Calu3 (cell line): Measurements from ENCODE around the gene NFIL3. TPM values are rescaled to one million over a fixed set of nuclear protein-coding genes. Genes with fewer than 3 reads are reported as not detected.

Source experiments
- BruUV-seq: library from RNA; stranded (reverse); fragments of 400-500 nt; replicated peaks from 2 replicates; lab custom pipeline; 2021; lab: Mats Ljungman, UMichigan
- CTCF ChIA-PET: fragments of 300-600 bp; sonication (Branson Sonifier 250); formaldehyde crosslinking; loops from one replicate; lab custom pipeline; 2022; ENCODE audit warnings: antibody characterized with exemption; lab: Charles Lee
- DNase-seq: peaks from one replicate; pipeline ENCODE4 v3.0.0; 2022
- H3K27ac Mint-ChIP-seq: one replicate; pipeline ENCODE4 v1.8.0; 2022; ENCODE audit warnings: mixed read lengths; ENCODE audit not compliant: unreplicated experiment
- H3K27me3 Mint-ChIP-seq: one replicate; pipeline ENCODE4 v1.8.0; 2022; ENCODE audit warnings: mixed read lengths; ENCODE audit not compliant: unreplicated experiment
- H3K36me3 Mint-ChIP-seq: one replicate; pipeline ENCODE4 v1.8.0; 2022; ENCODE audit warnings: mild to moderate bottlenecking, moderate library complexity, mixed read lengths; ENCODE audit not compliant: insufficient read depth, unreplicated experiment
- H3K4me1 Mint-ChIP-seq: one replicate; pipeline ENCODE4 v1.8.0; 2022; ENCODE audit warnings: mild to moderate bottlenecking, low read depth, mixed read lengths; ENCODE audit not compliant: unreplicated experiment
- H3K4me3 Mint-ChIP-seq: one replicate; pipeline ENCODE4 v1.8.0; 2022; ENCODE audit warnings: mild to moderate bottlenecking, low read depth, moderate library complexity, mixed read lengths; ENCODE audit not compliant: unreplicated experiment
- H3K9me3 Mint-ChIP-seq: one replicate; pipeline ENCODE4 v1.8.0; 2022; ENCODE audit warnings: low read depth, mixed read lengths; ENCODE audit not compliant: unreplicated experiment
- intact Hi-C: fragments of 100-400 bp; cut with micrococcal nuclease; formaldehyde crosslinking; loops from one replicate; pipeline ENCODE4 v1.10.0; 2022; ENCODE audit not compliant: unreplicated experiment
- total RNA-seq: library from RNA; stranded (reverse); gene quantifications from 2 replicates; pipeline ENCODE4 v1.2.3, GENCODE V29; 2022
- TF ChIP-seq, protein P1 (sequence below): fragments of 200-600 bp; IDR thresholded peaks from one replicate; pipeline ENCODE4 v1.8.0; 2022; ENCODE audit warnings: antibody characterized with exemption; ENCODE audit not compliant: unreplicated experiment

Gene NFIL3
- total RNA-seq, 1 experiment from 2014 or later, result 13.3 TPM

DNA sequence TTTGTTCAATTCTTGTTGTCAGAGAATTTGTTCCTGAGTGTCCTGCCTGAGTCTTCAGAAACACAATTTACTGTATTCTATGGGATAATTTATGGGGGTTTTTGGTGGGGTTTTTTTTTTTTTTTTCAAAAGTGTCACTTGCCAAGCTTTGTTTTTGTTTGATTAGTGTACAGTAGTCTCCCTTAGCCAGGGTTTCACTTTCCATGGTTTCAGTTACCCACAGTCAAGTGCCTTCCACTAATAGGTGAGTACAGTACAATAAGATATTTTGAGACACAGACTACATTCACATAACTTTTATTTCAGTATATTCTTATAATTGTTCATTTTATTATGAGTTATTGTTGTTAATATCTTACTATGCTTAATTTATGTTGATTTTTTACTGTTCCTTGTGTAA is 36.9 kb downstream of the NFIL3 start:
- intact Hi-C loops, result no loop called here
- Mint-ChIP-seq H3K27me3 (no peaks in the 10 kb centered on the region), H3K27ac (no peak overlapping the region), H3K36me3 (no peaks in the 10 kb centered on the region), H3K9me3 (no peaks in the 10 kb centered on the region), H3K4me3 (no peak overlapping the region), H3K4me1 (peaks cover under 1% of the 10 kb centered on the region)
- DNase-seq, result no peak
- TF ChIP-seq, protein P1, sequence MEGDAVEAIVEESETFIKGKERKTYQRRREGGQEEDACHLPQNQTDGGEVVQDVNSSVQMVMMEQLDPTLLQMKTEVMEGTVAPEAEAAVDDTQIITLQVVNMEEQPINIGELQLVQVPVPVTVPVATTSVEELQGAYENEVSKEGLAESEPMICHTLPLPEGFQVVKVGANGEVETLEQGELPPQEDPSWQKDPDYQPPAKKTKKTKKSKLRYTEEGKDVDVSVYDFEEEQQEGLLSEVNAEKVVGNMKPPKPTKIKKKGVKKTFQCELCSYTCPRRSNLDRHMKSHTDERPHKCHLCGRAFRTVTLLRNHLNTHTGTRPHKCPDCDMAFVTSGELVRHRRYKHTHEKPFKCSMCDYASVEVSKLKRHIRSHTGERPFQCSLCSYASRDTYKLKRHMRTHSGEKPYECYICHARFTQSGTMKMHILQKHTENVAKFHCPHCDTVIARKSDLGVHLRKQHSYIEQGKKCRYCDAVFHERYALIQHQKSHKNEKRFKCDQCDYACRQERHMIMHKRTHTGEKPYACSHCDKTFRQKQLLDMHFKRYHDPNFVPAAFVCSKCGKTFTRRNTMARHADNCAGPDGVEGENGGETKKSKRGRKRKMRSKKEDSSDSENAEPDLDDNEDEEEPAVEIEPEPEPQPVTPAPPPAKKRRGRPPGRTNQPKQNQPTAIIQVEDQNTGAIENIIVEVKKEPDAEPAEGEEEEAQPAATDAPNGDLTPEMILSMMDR, result no peak
- CTCF ChIA-PET, result no interaction called here
- no TSS peak for BruUV-seq

DNA sequence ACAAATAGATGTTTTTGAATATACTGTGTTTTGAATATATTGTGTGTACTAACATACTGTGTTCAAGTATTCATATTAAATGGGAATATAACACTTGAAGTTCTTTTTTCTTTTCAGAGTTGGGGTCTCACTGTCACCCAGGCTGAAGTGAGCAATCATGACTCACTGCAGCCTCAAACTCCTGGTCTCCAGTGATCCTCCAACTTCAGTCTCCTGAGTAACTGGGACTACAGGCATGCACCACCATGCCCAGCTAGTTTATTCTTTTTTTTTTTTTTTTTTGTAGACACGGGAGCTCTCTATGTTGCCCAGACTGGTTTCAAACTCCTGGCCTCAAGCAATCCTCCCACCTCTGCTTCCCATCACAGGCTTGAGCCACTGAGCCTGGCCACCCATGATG is 38.7 kb downstream of the NFIL3 start:
- Mint-ChIP-seq H3K27ac (no peak overlapping the region), H3K9me3 (no peaks in the 10 kb centered on the region), H3K4me1 (no peaks in the 10 kb centered on the region), H3K27me3 (no peaks in the 10 kb centered on the region), H3K36me3 (no peaks in the 10 kb centered on the region), H3K4me3 (no peak overlapping the region)
- no peak for DNase-seq
- intact Hi-C loops, result no loop called here
- no TSS peak for BruUV-seq
- CTCF ChIA-PET, result interaction anchor here (0.6 kb wide), 1 partner anchor 39 kb away, joined by 3 read pairs; no protein-coding TSS in a partner anchor
- TF ChIP-seq, protein P1, result no peak

DNA sequence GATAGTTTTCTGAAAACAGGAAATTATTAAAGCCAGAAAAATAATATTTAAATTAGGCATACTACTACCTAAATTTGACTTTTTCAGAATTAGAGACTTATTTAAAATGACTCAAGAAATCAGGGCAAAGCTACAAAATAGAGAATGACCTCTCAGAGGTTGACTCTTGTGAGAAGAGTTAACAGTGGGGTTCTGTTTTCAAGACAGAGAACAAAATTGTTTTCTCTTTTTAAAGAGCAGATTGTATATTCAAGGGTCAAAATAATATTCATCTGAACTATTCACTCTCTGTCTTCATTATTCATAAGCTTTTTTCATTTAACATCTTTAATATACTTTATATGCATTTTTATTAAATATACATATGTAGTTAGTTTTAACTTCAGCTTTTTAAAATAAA is 40.1 kb downstream of the NFIL3 start:
- DNase-seq, result no peak
- H3K9me3 Mint-ChIP-seq, result no peaks in the 10 kb centered on the region
- intact Hi-C loops, result no loop called here
- H3K36me3 Mint-ChIP-seq, result no peaks in the 10 kb centered on the region
- no TSS peak for BruUV-seq
- H3K4me3 Mint-ChIP-seq, result no peak overlapping the region
- no peaks in the 10 kb centered on the region for H3K4me1 Mint-ChIP-seq
- TF ChIP-seq, protein P1, result no peak
- H3K27me3 Mint-ChIP-seq, result no peaks in the 10 kb centered on the region
- H3K27ac Mint-ChIP-seq, result no peak overlapping the region
- CTCF ChIA-PET, result no interaction called here

DNA sequence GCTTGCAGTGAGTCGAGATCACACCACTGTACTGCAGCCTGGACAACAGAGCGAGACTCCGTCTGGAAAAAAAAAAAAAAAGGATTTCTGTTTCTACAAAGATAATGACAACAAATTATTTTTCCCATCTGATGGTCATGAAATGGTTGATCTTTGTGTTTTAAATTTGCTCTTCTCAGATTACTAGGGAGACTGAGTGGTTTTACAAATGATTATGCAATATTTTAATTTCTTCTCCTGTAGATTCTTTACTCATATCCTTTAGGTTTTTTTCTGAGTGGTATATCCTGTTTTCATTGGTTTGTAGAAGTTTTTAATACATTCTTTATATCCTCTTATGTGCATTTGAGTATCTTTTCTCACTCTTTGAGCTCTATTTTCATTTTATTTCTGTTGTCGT is 41.3 kb downstream of the NFIL3 start:
- Mint-ChIP-seq H3K4me3 (no peak overlapping the region), H3K27me3 (no peaks in the 10 kb centered on the region), H3K4me1 (no peaks in the 10 kb centered on the region), H3K9me3 (no peaks in the 10 kb centered on the region), H3K27ac (no peak overlapping the region), H3K36me3 (no peaks in the 10 kb centered on the region)
- no peak for DNase-seq
- no TSS peak for BruUV-seq
- intact Hi-C loops, result no loop called here
- CTCF ChIA-PET, result no interaction called here
- TF ChIP-seq, protein P1, result no peak

DNA sequence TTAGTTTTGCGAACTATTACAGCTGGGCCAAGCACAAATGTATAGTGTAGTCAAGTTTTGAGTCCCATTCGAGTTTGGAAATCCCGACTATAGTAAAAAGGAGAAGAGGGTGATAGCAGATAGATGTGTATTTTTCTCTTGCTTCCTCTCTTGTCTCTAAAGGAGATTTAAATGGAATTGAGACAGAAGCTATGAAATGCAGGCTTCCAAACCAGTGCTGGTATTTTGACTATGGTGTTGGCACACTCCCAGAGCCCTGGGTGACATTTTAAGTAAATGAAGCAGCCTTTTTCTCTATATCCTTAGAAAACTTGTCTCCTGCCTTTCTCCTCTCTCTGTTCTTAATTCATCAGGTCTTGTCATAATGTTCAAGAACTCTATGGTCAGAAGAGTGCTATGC is 44.2 kb downstream of the NFIL3 start:
- intact Hi-C loops, result no loop called here
- no peak overlapping the region for H3K27ac Mint-ChIP-seq

More for the DNA sequence above, 44.2 kb downstream of the NFIL3 start:
- H3K4me1 Mint-ChIP-seq, result no peaks in the 10 kb centered on the region
- H3K36me3 Mint-ChIP-seq, result no peaks in the 10 kb centered on the region
- TF ChIP-seq, protein P1, result no peak
- no peaks in the 10 kb centered on the region for H3K9me3 Mint-ChIP-seq
- CTCF ChIA-PET, result no interaction called here
- no peak for DNase-seq
- no TSS peak for BruUV-seq
- no peak overlapping the region for H3K4me3 Mint-ChIP-seq
- H3K27me3 Mint-ChIP-seq, result no peaks in the 10 kb centered on the region
